Stimulated activated CD4-positive, alpha-beta T cell treated with anti-CD3 and anti-CD28 coated beads, Interleukin-4, amount 100 ng/mL, for 4 hours (primary cell): ENCODE data around the gene LAPTM4A.
A peak's percentile ranks its signal among the peaks of the same experiment; 100 is the strongest.

Experiments used
- DNase-seq, 2 experiments: peaks; one replicate each; pipeline ENCODE4 v3.0.0-alpha.2; 2020

Gene LAPTM4A

DNA sequence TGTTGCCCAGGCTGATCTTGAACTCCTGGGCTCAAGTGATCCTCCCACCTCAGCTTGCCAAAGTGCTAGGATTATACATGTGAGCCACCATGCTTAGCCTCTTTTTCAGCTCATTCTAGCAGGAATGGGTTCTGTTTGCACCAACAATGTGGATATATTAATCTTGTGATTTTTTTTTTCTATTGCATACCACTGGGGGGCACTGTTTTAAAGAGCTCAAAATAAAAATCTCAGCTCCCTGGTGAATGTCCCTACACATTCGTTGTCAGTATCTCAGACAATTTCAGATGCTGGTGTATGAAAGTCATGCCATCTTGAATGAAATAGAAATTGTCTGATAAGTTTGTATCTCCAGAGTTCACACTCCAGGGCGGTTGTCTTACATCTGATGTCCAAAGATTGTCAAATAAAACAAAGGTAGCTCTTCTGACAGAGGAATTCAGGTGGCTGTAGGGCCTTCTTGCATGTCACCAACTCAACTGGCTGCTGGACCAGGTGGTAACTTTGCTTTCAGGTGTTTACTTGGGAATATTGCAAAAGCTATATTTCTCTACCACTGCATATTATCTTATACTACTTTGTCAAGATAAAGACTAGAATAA is 35.8 kb downstream of the LAPTM4A start:
- no peak for DNase-seq

GRCh38 chr2:20013126-20013849 is 38.1 kb downstream of the LAPTM4A start:
- no peak for DNase-seq

- DNase-seq: peak in 1 of 2 experiments; percentile 5
These were observed 38.9 kb downstream of the LAPTM4A start, which contains the start of gene MATN3 for GRCh38 chr2:20012282-20013125. Gene MATN3, minus strand, starts transcription at chr2:20012668. Its CDS starts 37 bp downstream, at chr2:20012631.

- no peak for DNase-seq
These were observed 39.5 kb downstream of the LAPTM4A start for GRCh38 chr2:20012032-20012281.

DNA sequence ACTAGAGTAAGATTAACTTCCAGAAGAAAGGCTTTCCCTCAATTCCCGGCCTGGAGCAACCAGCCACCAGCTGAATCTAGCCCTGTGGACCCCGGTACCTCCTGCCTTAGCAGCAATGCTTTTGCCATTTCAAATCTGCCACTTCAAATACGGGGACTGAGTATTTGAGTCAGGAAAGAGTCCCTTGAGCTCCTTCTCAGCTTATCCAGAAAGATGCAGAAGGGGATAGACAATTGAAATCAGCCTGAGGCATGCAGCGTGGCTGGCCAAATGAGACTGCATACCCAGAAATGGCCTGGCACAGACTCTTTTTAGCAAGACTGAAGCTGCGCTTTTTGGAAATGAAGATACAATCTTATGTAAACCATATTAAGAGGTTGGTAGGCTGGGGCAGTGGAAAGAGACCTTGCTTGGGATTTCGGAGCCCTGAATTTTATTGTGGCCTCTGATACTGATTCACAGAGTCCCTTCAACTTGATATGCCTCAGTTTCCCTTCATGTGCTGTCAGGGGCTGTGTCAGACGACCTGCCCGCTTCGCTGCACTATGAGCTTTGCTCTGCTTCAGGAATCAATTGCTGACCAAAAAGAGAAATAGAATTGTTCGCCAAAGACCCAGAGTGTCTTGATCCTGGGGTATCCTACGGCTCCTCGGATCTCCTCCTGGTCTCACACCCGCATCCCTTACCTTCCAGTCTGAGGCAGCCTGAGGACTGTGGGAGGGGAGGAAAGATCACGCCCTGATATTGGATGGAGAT is 40.0 kb downstream of the LAPTM4A start:
- no peak for DNase-seq

- no peak for DNase-seq
These were observed 42.7 kb downstream of the LAPTM4A start for GRCh38 chr2:20008703-20009102.

GRCh38 chr2:20005891-20006470 is 45.4 kb downstream of the LAPTM4A start:
- no peak for DNase-seq

- no peak for DNase-seq
These were observed 46.3 kb downstream of the LAPTM4A start for GRCh38 chr2:20005067-20005627.

DNA sequence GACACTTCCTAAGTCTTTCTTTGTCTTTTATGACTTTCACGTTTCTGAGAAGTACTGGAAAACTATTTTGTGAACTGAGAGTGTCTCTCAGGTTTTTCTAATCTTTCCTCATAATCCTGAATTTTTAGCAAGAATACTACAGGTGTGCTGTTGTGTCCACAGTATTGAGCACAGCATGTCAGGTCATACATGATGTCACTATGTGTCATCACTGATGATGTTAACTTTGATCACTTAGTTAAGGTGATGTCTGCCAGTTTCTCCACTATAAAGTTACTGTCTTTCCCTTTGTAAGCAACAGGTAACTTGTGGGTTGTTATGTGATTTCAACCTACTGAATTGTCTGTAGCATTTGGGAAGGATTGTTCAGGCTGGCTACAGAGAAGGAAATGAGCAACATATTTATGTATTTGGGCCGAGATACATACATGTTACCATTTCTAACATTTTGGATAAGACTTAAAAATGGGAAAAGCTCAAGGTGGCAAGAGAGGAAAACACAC is 50.0 kb downstream of the LAPTM4A start:
- DNase-seq: no peak

DNA sequence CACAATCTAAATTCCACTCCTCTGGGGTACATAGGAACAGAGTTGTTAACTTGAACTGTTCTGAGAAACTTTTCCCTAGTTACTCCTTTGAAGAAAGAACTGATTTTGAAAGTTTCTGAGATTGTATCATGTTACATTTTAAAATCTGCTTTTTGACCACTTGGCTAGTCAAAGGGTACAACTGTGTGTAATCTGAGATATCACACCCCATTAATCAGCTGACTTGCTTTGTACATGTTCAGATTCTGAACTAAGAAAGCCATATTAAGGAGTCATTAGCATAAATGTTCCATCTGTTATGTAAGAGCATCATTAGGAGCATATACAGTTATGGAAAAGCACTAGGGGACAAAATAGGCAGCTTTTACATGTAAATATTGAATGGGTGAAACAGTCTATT is 57.7 kb downstream of the LAPTM4A start:
- DNase-seq: no peak

- no peak for DNase-seq
These were observed 59.5 kb downstream of the LAPTM4A start for GRCh38 chr2:19991895-19992294.

- DNase-seq: no peak
These were observed 61.1 kb downstream of the LAPTM4A start for GRCh38 chr2:19990416-19990728.

- DNase-seq: peak; percentile 87 to 94
These were observed 61.6 kb downstream of the LAPTM4A start, which contains the start of gene WDR35 for GRCh38 chr2:19989667-19990415. Gene WDR35, minus strand, starts transcription at chr2:19990105. Its CDS starts 90 bp downstream, at chr2:19990015.

- no peak for DNase-seq
These were observed 62.1 kb downstream of the LAPTM4A start for GRCh38 chr2:19989342-19989666.

- no peak for DNase-seq
These were observed 62.8 kb downstream of the LAPTM4A start for GRCh38 chr2:19988600-19988999.

GRCh38 chr2:19987936-19988335 is 63.5 kb downstream of the LAPTM4A start:
- DNase-seq: no peak
